ENCODE data around the gene FOSB. TPM values are rescaled to one million over a fixed set of nuclear protein-coding genes. Genes with fewer than 3 reads are reported as not detected.
"Not testable (repeated sequence)": the region's sequence is repeated elsewhere in the genome, so short reads cannot be mapped to it uniquely, and the experiment has no call there.

FOSB gene
- polyA plus RNA-seq, 4 donors, result 2.6 to 85.3 (median 35.4) TPM

GRCh38 chr19:45500918-45501729, 33.3 kb downstream of the FOSB start:
- DNase-seq (ENCODE audit: low read depth in 4 of 4, low spot score in 3 of 4), result no peak

GRCh38 chr19:45501730-45502014, 33.9 kb downstream of the FOSB start:
- DNase-seq (ENCODE audit: low read depth in 4 of 4, low spot score in 3 of 4), result no peak

- no peak for DNase-seq (ENCODE audit: low read depth in 4 of 4, low spot score in 3 of 4)
These were observed 34.3 kb downstream of the FOSB start for GRCh38 chr19:45502111-45502510.

- DNase-seq (ENCODE audit: low read depth in 4 of 4, low spot score in 3 of 4), result no peak
These were observed 36.1 kb downstream of the FOSB start for GRCh38 chr19:45503909-45504308.

- DNase-seq (ENCODE audit: low read depth in 4 of 4, low spot score in 3 of 4), result no peak
These were observed 37.6 kb downstream of the FOSB start for GRCh38 chr19:45505151-45505995.

GRCh38 chr19:45505996-45506245, 38.1 kb downstream of the FOSB start:
- no peak for DNase-seq (ENCODE audit: low read depth in 4 of 4, low spot score in 3 of 4)

GRCh38 chr19:45506246-45506988, 38.6 kb downstream of the FOSB start:
- DNase-seq (ENCODE audit: low read depth in 4 of 4, low spot score in 3 of 4), result peak in 2 of 4 donors; percentile 76 to 83

- DNase-seq (ENCODE audit: low read depth in 4 of 4, low spot score in 3 of 4), result no peak
These were observed 39.4 kb downstream of the FOSB start, which contains the start of gene VASP for GRCh38 chr19:45506989-45507871. Gene VASP (plus strand): TSS chr19:45507479. CDS start chr19:45507772, 293 bp downstream.

- DNase-seq (ENCODE audit: low read depth in 4 of 4, low spot score in 3 of 4), result no peak
These were observed 40.1 kb downstream of the FOSB start for GRCh38 chr19:45507872-45508416.

GRCh38 chr19:45508417-45508860, 40.6 kb downstream of the FOSB start:
- no peak for DNase-seq (ENCODE audit: low read depth in 4 of 4, low spot score in 3 of 4)

GRCh38 chr19:45508861-45509691, 41.3 kb downstream of the FOSB start:
- DNase-seq (ENCODE audit: low read depth in 4 of 4, low spot score in 3 of 4), result no peak

GRCh38 chr19:45509692-45510015, 41.9 kb downstream of the FOSB start:
- DNase-seq (ENCODE audit: low read depth in 4 of 4, low spot score in 3 of 4), result no peak

- DNase-seq (ENCODE audit: low read depth in 4 of 4, low spot score in 3 of 4), result not testable (repeated sequence)
These were observed 42.6 kb downstream of the FOSB start for GRCh38 chr19:45510352-45510751.

- DNase-seq (ENCODE audit: low read depth in 4 of 4, low spot score in 3 of 4), result no peak
These were observed 43.3 kb downstream of the FOSB start for GRCh38 chr19:45511074-45511473.

GRCh38 chr19:45512881-45513483, 45.2 kb downstream of the FOSB start:
- DNase-seq (ENCODE audit: low read depth in 4 of 4, low spot score in 3 of 4), result no peak

- no peak for DNase-seq (ENCODE audit: low read depth in 4 of 4, low spot score in 3 of 4)
These were observed 46.7 kb downstream of the FOSB start for GRCh38 chr19:45514376-45515051.

- no peak for DNase-seq (ENCODE audit: low read depth in 4 of 4, low spot score in 3 of 4)
These were observed 47.4 kb downstream of the FOSB start for GRCh38 chr19:45515081-45515624.

GRCh38 chr19:45515807-45516401, 48.1 kb downstream of the FOSB start:
- DNase-seq (ENCODE audit: low read depth in 4 of 4, low spot score in 3 of 4), result no peak
